HK-2 (cell line): ENCODE results near the gene PCYT1A.
"Not testable (repeated sequence)": the region's sequence is repeated elsewhere in the genome, so short reads cannot be mapped to it uniquely, and the experiment has no call there.

Experiments used
- DNase-seq: peaks from one replicate; pipeline ENCODE4 v3.0.0-alpha.2; 2018; ENCODE audit not compliant: unreplicated experiment

PCYT1A gene

GRCh38 chr3:196214783-196215441, 72.6 kb downstream of the PCYT1A start:
- no peak for DNase-seq

- DNase-seq, result no peak
Observed at GRCh38 chr3:196210673-196211556, 76.6 kb downstream of the PCYT1A start, which contains the start of gene ZDHHC19. Gene ZDHHC19 (minus strand): TSS chr3:196211400. CDS start chr3:196211315, 85 bp downstream.

- DNase-seq, result not testable (repeated sequence)
Observed at GRCh38 chr3:196209944-196210672, 77.4 kb downstream of the PCYT1A start.

- DNase-seq, result no peak
Observed at GRCh38 chr3:196208942-196209695, 78.4 kb downstream of the PCYT1A start.

- DNase-seq, result no peak
Observed at GRCh38 chr3:196207833-196208607, 79.5 kb downstream of the PCYT1A start.

GRCh38 chr3:196207159-196207832, 80.2 kb downstream of the PCYT1A start:
- no peak for DNase-seq

GRCh38 chr3:196205442-196206205, 81.9 kb downstream of the PCYT1A start:
- DNase-seq, result not testable (repeated sequence)

GRCh38 chr3:196203846-196204245, 83.7 kb downstream of the PCYT1A start:
- no peak for DNase-seq

GRCh38 chr3:196202516-196202970, 85.0 kb downstream of the PCYT1A start:
- DNase-seq, result no peak

- DNase-seq, result no peak
Observed at GRCh38 chr3:196198771-196199753, 88.5 kb downstream of the PCYT1A start.

- no peak for DNase-seq
Observed at GRCh38 chr3:196198081-196198675, 89.3 kb downstream of the PCYT1A start.

GRCh38 chr3:196197524-196197923, 90.0 kb downstream of the PCYT1A start:
- no peak for DNase-seq

GRCh38 chr3:196195664-196196265, 91.8 kb downstream of the PCYT1A start:
- DNase-seq, result no peak

GRCh38 chr3:196194542-196194915, 93.0 kb downstream of the PCYT1A start:
- DNase-seq, result no peak

- no peak for DNase-seq
Observed at GRCh38 chr3:196193736-196194541, 93.6 kb downstream of the PCYT1A start.

GRCh38 chr3:196193133-196193735, 94.3 kb downstream of the PCYT1A start:
- no peak for DNase-seq
